ENCODE measurements around the gene PAOX.

The PAOX gene

DNA sequence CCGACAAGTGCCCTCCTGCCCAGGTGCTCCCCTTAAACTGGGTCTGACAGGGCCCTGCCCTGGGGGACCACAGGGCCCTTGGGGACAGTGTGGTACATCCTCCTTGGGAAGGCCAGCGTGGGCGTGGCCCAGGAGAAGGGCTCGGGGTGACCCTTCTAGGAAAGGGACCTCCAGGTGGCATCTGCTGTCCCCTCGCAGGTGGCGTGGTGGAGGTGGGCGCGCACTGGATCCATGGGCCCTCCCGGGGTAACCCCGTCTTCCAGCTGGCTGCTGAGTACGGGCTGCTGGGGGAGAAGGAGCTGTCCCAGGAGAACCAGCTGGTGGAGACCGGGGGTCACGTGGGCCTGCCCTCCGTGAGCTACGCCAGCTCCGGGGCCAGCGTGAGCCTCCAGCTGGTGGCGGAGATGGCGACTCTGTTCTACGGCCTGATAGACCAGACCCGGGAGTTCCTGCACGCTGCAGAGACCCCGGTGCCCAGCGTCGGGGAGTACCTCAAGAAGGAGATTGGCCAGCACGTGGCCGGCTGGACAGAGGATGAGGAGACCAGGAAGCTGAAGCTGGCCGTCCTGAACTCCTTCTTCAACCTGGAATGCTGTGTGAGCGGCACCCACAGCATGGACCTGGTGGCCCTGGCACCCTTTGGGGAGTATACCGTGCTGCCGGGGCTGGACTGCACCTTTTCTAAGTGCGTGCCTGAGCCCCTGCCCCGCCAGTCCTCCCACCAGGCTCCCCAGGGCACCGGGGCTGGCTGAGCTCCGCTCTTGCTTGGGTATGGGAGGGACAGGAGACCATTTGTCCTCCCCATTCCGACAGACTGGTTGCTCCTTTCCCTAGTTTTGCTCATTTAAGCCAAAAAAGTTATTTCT is 972 bp downstream of the PAOX start:
- Histone ChIP-seq H3K9me3 (ENCODE audit: insufficient read depth, low read length, severe bottlenecking) (no peaks in the 10 kb centered on the region), H3K36me3 (ENCODE audit: insufficient read depth, low read length) (no peaks in the 10 kb centered on the region), H3K4me2 (ENCODE audit: insufficient read depth, low read length) (no peak overlapping the region), H3K9ac (ENCODE audit: low read depth, low read length) (no peak overlapping the region), H3K4me3 (ENCODE audit: low read depth in 1 of 2, low read length in 2 of 2) (no peak overlapping the region), H3K27me3 (ENCODE audit: insufficient read depth, low read length, poor library complexity) (no peaks in the 10 kb centered on the region), H2AFZ (ENCODE audit: low read depth, low read length) (no peak overlapping the region), H3K27ac (ENCODE audit: low read length) (no peak overlapping the region), H4K20me1 (ENCODE audit: insufficient read depth, low read length) (no peaks in the 10 kb centered on the region), H3K4me1 (ENCODE audit: insufficient read depth, low read length) (peaks cover 16% of the 10 kb centered on the region), H3K79me2 (ENCODE audit: insufficient read depth, low read length) (no peaks in the 10 kb centered on the region)
- ATAC-seq (ENCODE audit: insufficient read depth, low read depth) (no peak), DNase-seq (no peak)
- TF ChIP-seq, protein P1, sequence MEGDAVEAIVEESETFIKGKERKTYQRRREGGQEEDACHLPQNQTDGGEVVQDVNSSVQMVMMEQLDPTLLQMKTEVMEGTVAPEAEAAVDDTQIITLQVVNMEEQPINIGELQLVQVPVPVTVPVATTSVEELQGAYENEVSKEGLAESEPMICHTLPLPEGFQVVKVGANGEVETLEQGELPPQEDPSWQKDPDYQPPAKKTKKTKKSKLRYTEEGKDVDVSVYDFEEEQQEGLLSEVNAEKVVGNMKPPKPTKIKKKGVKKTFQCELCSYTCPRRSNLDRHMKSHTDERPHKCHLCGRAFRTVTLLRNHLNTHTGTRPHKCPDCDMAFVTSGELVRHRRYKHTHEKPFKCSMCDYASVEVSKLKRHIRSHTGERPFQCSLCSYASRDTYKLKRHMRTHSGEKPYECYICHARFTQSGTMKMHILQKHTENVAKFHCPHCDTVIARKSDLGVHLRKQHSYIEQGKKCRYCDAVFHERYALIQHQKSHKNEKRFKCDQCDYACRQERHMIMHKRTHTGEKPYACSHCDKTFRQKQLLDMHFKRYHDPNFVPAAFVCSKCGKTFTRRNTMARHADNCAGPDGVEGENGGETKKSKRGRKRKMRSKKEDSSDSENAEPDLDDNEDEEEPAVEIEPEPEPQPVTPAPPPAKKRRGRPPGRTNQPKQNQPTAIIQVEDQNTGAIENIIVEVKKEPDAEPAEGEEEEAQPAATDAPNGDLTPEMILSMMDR (IDR thresholded peaks at IDR 0.05; ENCODE audit: borderline replicate concordance, extremely low read depth, low read length, poor library complexity, severe bottlenecking), result no peak
- no peak for TF ChIP-seq EZH2 (IDR thresholded peaks at IDR 0.05; ENCODE audit: borderline replicate concordance, low read depth, low read length, severe bottlenecking)

DNA sequence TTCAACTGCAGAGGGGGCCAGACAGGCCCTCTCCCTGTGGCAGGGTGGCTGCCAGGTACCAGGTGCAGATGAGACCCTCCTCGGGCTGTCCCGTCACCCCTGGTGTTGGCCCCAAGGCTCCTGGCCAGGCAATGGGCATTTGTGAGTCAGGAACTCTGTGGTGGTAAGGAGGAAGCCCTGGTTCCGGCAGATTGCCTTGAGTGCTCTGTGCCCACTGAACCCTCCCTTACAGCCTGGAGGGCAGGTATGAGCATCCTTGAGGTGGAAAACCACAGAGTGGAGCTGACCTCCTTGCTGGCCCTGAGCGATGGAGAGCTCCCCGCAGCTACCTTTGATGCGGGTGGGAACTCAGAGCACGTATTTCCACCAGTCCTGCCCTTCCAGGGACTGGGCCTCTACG is 2.0 kb downstream of the PAOX start:
- ATAC-seq (ENCODE audit: insufficient read depth, low read depth) (no peak), DNase-seq (no peak)
- peaks cover 16% of the 10 kb centered on the region for H3K4me1 ChIP-seq (ENCODE audit: insufficient read depth, low read length)
- H3K27me3 ChIP-seq (ENCODE audit: insufficient read depth, low read length, poor library complexity), result no peaks in the 10 kb centered on the region
- H3K79me2 ChIP-seq (ENCODE audit: insufficient read depth, low read length), result no peaks in the 10 kb centered on the region
- no peak overlapping the region for H3K27ac ChIP-seq (ENCODE audit: low read length)
- no peak overlapping the region for H3K4me2 ChIP-seq (ENCODE audit: insufficient read depth, low read length)
- H3K9ac ChIP-seq (ENCODE audit: low read depth, low read length), result no peak overlapping the region
- no peaks in the 10 kb centered on the region for H3K9me3 ChIP-seq (ENCODE audit: insufficient read depth, low read length, severe bottlenecking)
- no peaks in the 10 kb centered on the region for H3K36me3 ChIP-seq (ENCODE audit: insufficient read depth, low read length)
- H2AFZ ChIP-seq (ENCODE audit: low read depth, low read length), result no peak overlapping the region
- no peak overlapping the region for H3K4me3 ChIP-seq (ENCODE audit: low read depth in 1 of 2, low read length in 2 of 2)
- H4K20me1 ChIP-seq (ENCODE audit: insufficient read depth, low read length), result no peaks in the 10 kb centered on the region
- TF ChIP-seq EZH2 (IDR thresholded peaks at IDR 0.05; ENCODE audit: borderline replicate concordance, low read depth, low read length, severe bottlenecking), result no peak
- TF ChIP-seq, protein P1 (IDR thresholded peaks at IDR 0.05; ENCODE audit: borderline replicate concordance, extremely low read depth, low read length, poor library complexity, severe bottlenecking), result no peak

DNA sequence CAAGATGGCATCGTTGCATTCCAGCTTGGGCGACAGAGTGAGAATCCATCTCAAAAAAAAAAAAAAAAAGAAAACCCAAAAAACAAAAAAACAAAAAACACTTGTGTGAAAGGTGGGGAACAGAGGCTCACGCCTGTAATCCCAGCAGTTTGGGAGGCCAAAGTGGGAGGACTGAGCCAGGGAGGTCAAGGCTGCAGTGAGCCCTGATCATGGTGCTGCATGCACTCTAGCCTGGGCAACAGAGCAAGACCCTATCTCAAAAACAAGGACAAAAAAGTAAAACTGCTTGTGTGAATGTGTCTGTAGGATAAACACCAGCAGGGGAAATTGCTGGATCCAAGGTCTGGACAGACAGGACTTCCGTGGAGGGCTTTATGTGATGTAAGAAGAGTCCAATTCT is 4.5 kb downstream of the PAOX start:
- Histone ChIP-seq H3K27ac (ENCODE audit: low read length) (no peak overlapping the region), H3K27me3 (ENCODE audit: insufficient read depth, low read length, poor library complexity) (no peaks in the 10 kb centered on the region), H2AFZ (ENCODE audit: low read depth, low read length) (no peak overlapping the region), H3K4me2 (ENCODE audit: insufficient read depth, low read length) (no peak overlapping the region), H3K4me1 (ENCODE audit: insufficient read depth, low read length) (peaks cover 2% of the 10 kb centered on the region), H3K79me2 (ENCODE audit: insufficient read depth, low read length) (no peaks in the 10 kb centered on the region), H3K36me3 (ENCODE audit: insufficient read depth, low read length) (no peaks in the 10 kb centered on the region), H3K9me3 (ENCODE audit: insufficient read depth, low read length, severe bottlenecking) (no peaks in the 10 kb centered on the region), H3K4me3 (ENCODE audit: low read depth in 1 of 2, low read length in 2 of 2) (no peak overlapping the region), H4K20me1 (ENCODE audit: insufficient read depth, low read length) (no peaks in the 10 kb centered on the region), H3K9ac (ENCODE audit: low read depth, low read length) (no peak overlapping the region)
- ATAC-seq (ENCODE audit: insufficient read depth, low read depth) (no peak), DNase-seq (no peak)
- no peak for TF ChIP-seq EZH2 (IDR thresholded peaks at IDR 0.05; ENCODE audit: borderline replicate concordance, low read depth, low read length, severe bottlenecking)
- TF ChIP-seq, protein P1 (IDR thresholded peaks at IDR 0.05; ENCODE audit: borderline replicate concordance, extremely low read depth, low read length, poor library complexity, severe bottlenecking), result no peak

All from DND-41 (cell line).